ENCODE measurements around the gene ADPRHL1. TPM values are rescaled to one million over a fixed set of nuclear protein-coding genes. Genes with fewer than 3 reads are reported as not detected.

Gene ADPRHL1
- total RNA-seq, 1 experiment from 2014 or later, result 1.5 TPM

Other genes starting within 250 kb of the ADPRHL1 start
- 64.9 to 69.4 TPM (median 68.5 TPM) in 3 replicates for gene PCID2, start 244.8 kb downstream of the ADPRHL1 start, total RNA-seq (2021)
- gene CUL4A, start 243.9 kb downstream of the ADPRHL1 start, total RNA-seq (2021), result 97.4 to 100 TPM (median 99.9 TPM) in 3 replicates
- gene LAMP1, start 156.2 kb downstream of the ADPRHL1 start, total RNA-seq (2021), result 135 to 150 TPM (median 140 TPM) in 3 replicates
- gene GRTP1, start 89.4 kb downstream of the ADPRHL1 start, total RNA-seq (2021), result 59.0 to 62.0 TPM (median 60.0 TPM) in 3 replicates
- 34.0 to 42.5 TPM (median 36.0 TPM) in 3 replicates for gene DCUN1D2, start 37.2 kb upstream of the ADPRHL1 start, total RNA-seq (2021)
- 52.6 to 61.2 TPM (median 54.1 TPM) in 3 replicates for gene TFDP1, start 131.3 kb upstream of the ADPRHL1 start, total RNA-seq (2021)
- not detected in 3 replicates for gene ATP4B, start 204.7 kb upstream of the ADPRHL1 start, total RNA-seq (2021)
- 0.11 to 0.21 TPM (median 0.17 TPM) in 3 replicates for gene GRK1, start 213.7 kb upstream of the ADPRHL1 start, total RNA-seq (2021)